ENCODE data around the gene CELSR2.
"Not testable (repeated sequence)": the region's sequence is repeated elsewhere in the genome, so short reads cannot be mapped to it uniquely, and the experiment has no call there.

CELSR2 gene

GRCh38 chr1:109248797-109249629, at the start of gene CELSR2:
TSS of gene CELSR2 (plus strand) at chr1:109249539. CDS start at chr1:109250080, 541 bp downstream.
- no peak for DNase-seq (ENCODE audit: low read depth, low spot score)

GRCh38 chr1:109199710-109200109, 49.6 kb upstream of the CELSR2 start:
- no peak for DNase-seq (ENCODE audit: low read depth, low spot score)

GRCh38 chr1:109201123-109201703, 48.1 kb upstream of the CELSR2 start:
- DNase-seq (ENCODE audit: low read depth, low spot score): no peak

GRCh38 chr1:109204484-109204883, 44.9 kb upstream of the CELSR2 start:
- no peak for DNase-seq (ENCODE audit: low read depth, low spot score)

- DNase-seq (ENCODE audit: low read depth, low spot score): no peak
Observed at GRCh38 chr1:109206339-109206738, 43.0 kb upstream of the CELSR2 start.

GRCh38 chr1:109207467-109208103, 41.8 kb upstream of the CELSR2 start:
- no peak for DNase-seq (ENCODE audit: low read depth, low spot score)

GRCh38 chr1:109208394-109208793, 40.9 kb upstream of the CELSR2 start:
- DNase-seq (ENCODE audit: low read depth, low spot score): no peak

- no peak for DNase-seq (ENCODE audit: low read depth, low spot score)
Observed at GRCh38 chr1:109208836-109209463, 40.4 kb upstream of the CELSR2 start.

- no peak for DNase-seq (ENCODE audit: low read depth, low spot score)
Observed at GRCh38 chr1:109210058-109210457, 39.3 kb upstream of the CELSR2 start.

- DNase-seq (ENCODE audit: low read depth, low spot score): no peak
Observed at GRCh38 chr1:109213345-109213823, 36.0 kb upstream of the CELSR2 start.

GRCh38 chr1:109213824-109214693, 35.3 kb upstream of the CELSR2 start, which contains the start of gene SARS1:
TSS of gene SARS1 (plus strand) at chr1:109213918. CDS start at chr1:109213993, 75 bp downstream.
- DNase-seq (ENCODE audit: low read depth, low spot score): no peak

- no peak for DNase-seq (ENCODE audit: low read depth, low spot score)
Observed at GRCh38 chr1:109214695-109215623, 34.4 kb upstream of the CELSR2 start.

GRCh38 chr1:109216662-109217061, 32.7 kb upstream of the CELSR2 start:
- DNase-seq (ENCODE audit: low read depth, low spot score): no peak

- DNase-seq (ENCODE audit: low read depth, low spot score): no peak
Observed at GRCh38 chr1:109218516-109218915, 30.8 kb upstream of the CELSR2 start.

GRCh38 chr1:109221201-109221600, 28.1 kb upstream of the CELSR2 start:
- not testable (repeated sequence) for DNase-seq (ENCODE audit: low read depth, low spot score)

GRCh38 chr1:109225308-109225707, 24.0 kb upstream of the CELSR2 start:
- no peak for DNase-seq (ENCODE audit: low read depth, low spot score)

GRCh38 chr1:109225711-109226445, 23.5 kb upstream of the CELSR2 start:
- no peak for DNase-seq (ENCODE audit: low read depth, low spot score)

GRCh38 chr1:109228167-109228566, 21.2 kb upstream of the CELSR2 start:
- DNase-seq (ENCODE audit: low read depth, low spot score): no peak

- DNase-seq (ENCODE audit: low read depth, low spot score): peak; percentile 100
Observed at GRCh38 chr1:109229531-109230127, 19.7 kb upstream of the CELSR2 start.

All from iPS DF 19.7 (cell line).